Measurements from ENCODE around the gene PIGL.

Gene PIGL

GRCh38 chr17:16313139-16314090 is 96.4 kb downstream of the PIGL start:
- no peak for FAIRE-seq

GRCh38 chr17:16314189-16314588 is 97.2 kb downstream of the PIGL start:
- FAIRE-seq, result no peak

GRCh38 chr17:16314859-16315258 is 97.8 kb downstream of the PIGL start:
- FAIRE-seq, result no peak

GRCh38 chr17:16319969-16320368 is 103.0 kb downstream of the PIGL start:
- no peak for FAIRE-seq

- FAIRE-seq, result no peak
Observed at GRCh38 chr17:16322636-16323035, 105.6 kb downstream of the PIGL start.

- no peak for FAIRE-seq
Observed at GRCh38 chr17:16325964-16326363, 109.0 kb downstream of the PIGL start.

- no peak for FAIRE-seq
Observed at GRCh38 chr17:16327018-16327417, 110.0 kb downstream of the PIGL start.

- no peak for FAIRE-seq
Observed at GRCh38 chr17:16328997-16329396, 112.0 kb downstream of the PIGL start.

- no peak for FAIRE-seq
Observed at GRCh38 chr17:16329519-16330271, 112.7 kb downstream of the PIGL start.

- no peak for FAIRE-seq
Observed at GRCh38 chr17:16338391-16338790, 121.4 kb downstream of the PIGL start.

GRCh38 chr17:16339402-16339801 is 122.4 kb downstream of the PIGL start:
- no peak for FAIRE-seq

GRCh38 chr17:16339959-16340358 is 122.9 kb downstream of the PIGL start:
- FAIRE-seq, result no peak

GRCh38 chr17:16342979-16343378 is 126.0 kb downstream of the PIGL start:
- no peak for FAIRE-seq

- no peak for FAIRE-seq
Observed at GRCh38 chr17:16343569-16343968, 126.6 kb downstream of the PIGL start.

GRCh38 chr17:16345565-16345964 is 128.6 kb downstream of the PIGL start:
- FAIRE-seq, result no peak

GRCh38 chr17:16346721-16347271 is 129.8 kb downstream of the PIGL start:
- no peak for FAIRE-seq

- no peak for FAIRE-seq
Observed at GRCh38 chr17:16348586-16348985, 131.6 kb downstream of the PIGL start.

- no peak for FAIRE-seq
Observed at GRCh38 chr17:16349431-16349830, 132.4 kb downstream of the PIGL start.

GRCh38 chr17:16351831-16352230 is 134.8 kb downstream of the PIGL start:
- FAIRE-seq, result no peak

- no peak for FAIRE-seq
Observed at GRCh38 chr17:16352303-16352666, 135.3 kb downstream of the PIGL start.

- no peak for FAIRE-seq
Observed at GRCh38 chr17:16352667-16353316, 135.8 kb downstream of the PIGL start.

- no peak for FAIRE-seq
Observed at GRCh38 chr17:16353317-16354174, 136.5 kb downstream of the PIGL start, which contains the start of gene CENPV. CENPV (minus strand) TSS chr17:16353469; CDS start chr17:16353436, 33 bp downstream.
